GM12872 (cell line): ENCODE data around the gene ECE1.

Experiments
- TF ChIP-seq, protein P1 (sequence below): IDR thresholded peaks from 3 replicates; pipeline ENCODE4 v1.5.1; 2011; ENCODE audit warnings: low read depth, mild to moderate bottlenecking, low read length, moderate library complexity; ENCODE audit not compliant: insufficient read depth

Gene ECE1

DNA sequence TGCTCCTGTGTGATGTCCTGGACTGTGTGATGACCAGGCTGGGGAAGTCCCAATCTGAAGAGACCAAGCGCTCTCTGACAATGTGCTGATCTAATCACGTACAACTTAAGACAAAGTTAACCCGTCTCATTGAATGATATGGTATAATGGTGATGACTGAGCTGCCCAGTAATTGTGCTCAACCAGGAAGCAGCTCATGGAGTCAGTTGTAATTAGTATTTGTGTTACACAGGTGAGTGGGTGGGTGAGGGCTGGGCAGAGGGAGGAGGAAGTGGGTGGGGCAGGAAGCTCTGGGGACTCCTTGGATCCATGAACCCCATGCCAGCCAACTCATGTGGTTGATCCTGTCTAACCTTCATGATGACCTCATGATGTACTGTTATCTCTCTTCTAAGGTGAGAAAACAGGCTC is 8.7 kb upstream of the ECE1 start:
- TF ChIP-seq, protein P1, sequence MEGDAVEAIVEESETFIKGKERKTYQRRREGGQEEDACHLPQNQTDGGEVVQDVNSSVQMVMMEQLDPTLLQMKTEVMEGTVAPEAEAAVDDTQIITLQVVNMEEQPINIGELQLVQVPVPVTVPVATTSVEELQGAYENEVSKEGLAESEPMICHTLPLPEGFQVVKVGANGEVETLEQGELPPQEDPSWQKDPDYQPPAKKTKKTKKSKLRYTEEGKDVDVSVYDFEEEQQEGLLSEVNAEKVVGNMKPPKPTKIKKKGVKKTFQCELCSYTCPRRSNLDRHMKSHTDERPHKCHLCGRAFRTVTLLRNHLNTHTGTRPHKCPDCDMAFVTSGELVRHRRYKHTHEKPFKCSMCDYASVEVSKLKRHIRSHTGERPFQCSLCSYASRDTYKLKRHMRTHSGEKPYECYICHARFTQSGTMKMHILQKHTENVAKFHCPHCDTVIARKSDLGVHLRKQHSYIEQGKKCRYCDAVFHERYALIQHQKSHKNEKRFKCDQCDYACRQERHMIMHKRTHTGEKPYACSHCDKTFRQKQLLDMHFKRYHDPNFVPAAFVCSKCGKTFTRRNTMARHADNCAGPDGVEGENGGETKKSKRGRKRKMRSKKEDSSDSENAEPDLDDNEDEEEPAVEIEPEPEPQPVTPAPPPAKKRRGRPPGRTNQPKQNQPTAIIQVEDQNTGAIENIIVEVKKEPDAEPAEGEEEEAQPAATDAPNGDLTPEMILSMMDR: no peak

DNA sequence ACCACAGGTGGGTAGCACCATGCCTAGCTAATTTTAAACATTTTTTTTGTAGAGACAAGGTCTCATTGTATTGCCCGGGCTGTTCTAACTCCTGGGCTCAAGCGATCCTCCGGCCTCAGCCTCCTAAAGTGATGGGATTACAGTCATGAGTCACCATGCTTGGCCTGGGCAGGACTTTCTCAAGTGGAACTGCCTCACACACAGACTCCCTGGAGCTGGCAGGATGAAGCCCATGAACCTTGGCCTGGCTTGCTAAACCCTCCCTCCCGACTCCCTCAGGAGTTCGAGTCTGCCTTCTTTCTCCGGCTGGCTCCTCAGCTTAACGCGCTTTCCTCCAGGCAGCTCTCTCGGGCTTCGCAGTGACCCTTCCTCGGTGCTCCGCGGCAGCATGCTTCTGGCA is 7.7 kb upstream of the ECE1 start:
- TF ChIP-seq, protein P1: no peak

DNA sequence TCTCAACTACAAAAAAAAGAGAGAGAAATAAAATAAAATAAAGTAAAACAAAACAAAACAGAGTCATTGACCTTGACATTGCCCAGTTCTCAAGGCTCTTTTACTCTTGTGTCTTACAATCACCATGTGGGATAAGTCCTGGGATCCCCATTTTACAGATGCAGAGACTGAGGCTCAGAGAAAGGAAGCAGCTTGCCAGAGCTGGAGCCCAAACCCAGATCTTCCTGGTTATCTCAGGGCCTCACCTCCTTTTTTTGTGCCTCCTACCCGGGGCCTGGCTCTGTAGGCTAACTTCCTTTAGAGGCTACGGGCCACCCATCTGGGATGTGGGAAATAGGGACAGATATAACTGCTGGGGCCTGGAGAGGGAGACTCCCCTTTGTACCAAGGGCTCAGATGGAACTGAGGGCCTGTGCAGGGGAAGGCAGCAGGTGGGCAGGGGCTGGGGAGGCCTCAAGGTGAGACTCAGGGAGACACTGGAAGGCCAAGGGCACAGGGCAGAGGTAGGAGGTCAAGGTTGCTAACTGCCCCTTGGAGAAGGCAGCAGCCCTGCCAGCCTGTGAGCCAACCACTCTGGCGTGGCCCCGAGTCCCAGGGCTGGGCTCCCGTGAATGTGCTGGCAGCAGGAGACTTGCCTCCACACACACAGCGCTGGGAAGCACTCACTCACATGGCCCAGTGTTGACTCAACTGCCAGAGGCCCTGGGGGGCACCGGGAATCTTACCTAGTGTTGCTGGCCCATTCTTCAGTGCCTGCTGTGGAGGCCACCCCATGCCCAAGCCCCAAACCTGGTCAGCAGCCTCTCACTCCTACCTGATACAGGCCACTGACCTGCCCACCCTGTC is 6.5 kb upstream of the ECE1 start:
- TF ChIP-seq, protein P1: no peak

DNA sequence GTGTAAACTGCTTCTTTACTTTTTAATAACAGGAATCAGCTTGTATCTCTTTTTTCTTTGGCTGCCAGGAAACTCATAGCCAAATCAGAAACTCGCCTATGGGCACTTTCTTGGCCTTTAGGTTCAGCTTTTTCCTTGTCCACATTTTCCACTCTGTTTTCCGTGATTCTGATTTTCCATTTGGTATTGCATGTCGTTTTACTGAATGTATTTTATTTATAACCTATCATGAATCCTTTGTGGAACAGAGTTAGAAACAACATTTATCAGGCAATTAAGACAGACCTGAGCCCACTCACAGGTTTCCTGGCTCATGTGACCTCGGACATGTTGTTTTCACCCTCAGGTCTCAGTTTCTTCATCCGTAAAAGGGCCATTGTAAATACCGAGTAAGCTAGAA is 5.3 kb upstream of the ECE1 start:
- TF ChIP-seq, protein P1: no peak

DNA sequence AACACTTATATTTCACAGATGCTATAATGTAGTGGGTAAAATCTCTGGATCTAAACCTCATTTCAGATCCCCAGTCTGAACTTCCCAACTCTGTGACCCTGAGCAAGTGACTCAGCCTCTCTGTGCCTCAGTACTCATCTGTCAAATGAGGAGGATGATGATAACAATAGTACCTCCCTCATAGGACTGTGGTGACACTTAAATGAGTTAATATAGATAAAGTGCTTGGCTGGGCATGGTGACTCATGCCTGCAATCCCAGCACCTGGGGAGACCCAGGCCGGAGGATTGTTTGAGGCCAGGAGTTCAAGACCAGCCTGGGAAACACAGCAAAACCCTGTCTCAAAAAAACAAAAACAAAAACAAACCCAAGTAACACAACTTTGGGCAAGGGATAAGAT is 4.7 kb upstream of the ECE1 start:
- TF ChIP-seq, protein P1: no peak

DNA sequence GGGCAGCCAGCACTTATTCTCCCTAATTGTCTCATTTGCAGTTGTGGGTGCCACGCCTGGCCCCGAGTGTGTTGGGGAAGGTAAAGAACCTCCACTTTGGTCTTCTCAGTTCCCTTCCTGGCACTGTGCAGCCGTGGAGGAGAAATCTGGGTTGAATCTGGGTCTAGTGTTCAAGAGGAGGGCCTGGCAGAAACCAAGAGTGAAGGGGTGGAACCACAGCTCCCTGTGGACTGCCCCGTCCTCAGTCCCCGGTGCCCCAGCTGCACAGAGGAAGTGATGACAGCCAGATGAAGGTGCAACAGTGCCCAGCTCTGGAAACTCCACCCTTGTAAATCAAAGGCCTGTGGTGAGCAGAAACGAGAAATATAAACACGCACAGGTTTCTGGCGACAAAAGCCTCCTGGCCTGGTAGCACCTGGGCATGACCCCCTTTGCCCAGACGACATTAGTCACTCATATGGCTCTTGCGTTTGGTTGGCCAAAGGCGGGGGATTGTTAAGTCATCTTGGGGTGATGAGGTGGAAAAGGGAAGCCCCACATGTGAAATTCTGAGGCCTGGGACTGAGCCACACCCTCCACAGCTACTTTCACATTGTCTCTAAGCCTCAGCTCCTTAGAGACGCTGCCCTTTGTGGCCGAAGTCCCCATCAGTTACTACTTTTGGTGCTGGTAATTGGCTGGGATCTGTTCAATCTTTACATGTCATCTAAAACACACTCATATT is 4.2 kb upstream of the ECE1 start:
- TF ChIP-seq, protein P1: no peak

DNA sequence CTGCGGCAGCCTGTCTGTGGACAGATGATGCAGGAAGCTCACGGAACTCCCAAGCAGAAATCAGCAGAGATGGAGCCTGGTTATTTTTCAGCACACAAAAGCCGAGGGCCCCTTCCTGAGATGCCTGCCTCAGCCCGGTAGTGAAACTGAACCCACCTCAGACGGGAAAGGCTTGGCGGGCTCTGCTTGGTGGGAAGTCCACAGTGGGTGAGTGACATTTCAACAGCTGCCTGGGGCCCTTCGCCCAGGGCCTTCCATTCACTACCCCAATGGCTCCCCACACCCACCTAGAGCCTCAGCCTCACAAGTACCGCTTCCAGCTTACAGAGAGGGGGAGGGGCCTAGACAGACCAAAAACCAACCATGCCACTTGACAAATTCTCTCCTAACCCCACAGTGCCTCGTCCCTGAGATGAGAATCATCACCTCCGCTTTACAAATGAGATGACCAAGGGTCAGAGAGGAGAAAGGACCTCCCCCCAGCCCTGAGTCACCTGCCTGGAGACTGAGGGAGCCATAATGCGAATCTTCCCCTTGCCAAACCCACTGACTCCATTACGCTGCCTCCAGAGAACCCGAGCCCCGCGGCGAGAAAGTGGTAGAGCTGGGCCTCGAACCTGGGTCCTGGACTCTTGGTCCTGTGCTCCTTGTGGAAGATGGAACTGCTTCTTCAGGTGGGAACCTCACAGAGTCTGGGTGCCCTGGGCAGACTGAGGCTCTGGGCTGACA is 3.4 kb upstream of the ECE1 start:
- TF ChIP-seq, protein P1: no peak
